K562 (cell line): Measurements from ENCODE around the gene TIA1. TPM values are rescaled to one million over a fixed set of nuclear protein-coding genes. Genes with fewer than 3 reads are reported as not detected.

Source experiments
- ATF2 ChIP-seq: sonication (generic); formaldehyde crosslinking; IDR thresholded peaks from 2 replicates; pipeline ENCODE4 v1.8.1; 2022; ENCODE audit warnings: missing genetic modification reagents
- CBX1 ChIP-seq: sonication (generic); IDR thresholded peaks from 2 replicates; pipeline ENCODE4 v1.6.1; 2016; ENCODE audit warnings: antibody characterized with exemption, low read depth, mild to moderate bottlenecking
- CBX2 ChIP-seq: fragments of 200-600 bp; sonication (generic); IDR thresholded peaks from one replicate; pipeline ENCODE4 v1.6.1; 2012; ENCODE audit warnings: mild to moderate bottlenecking, low read length, inconsistent platforms; ENCODE audit not compliant: insufficient read depth, poor library complexity, severe bottlenecking
- CBX3 ChIP-seq, 2 experiments: IDR thresholded peaks; 1 replicate in 1 of 2; 2 replicates in 1 of 2; pipeline ENCODE4 v1.6.1; 2012; ENCODE audit warnings: inconsistent platforms in 2 of 2, low read length in 2 of 2, borderline replicate concordance in 1 of 2, control low read depth in 1 of 2
- ETV5 ChIP-seq: sonication (generic); formaldehyde crosslinking; IDR thresholded peaks from 2 replicates; pipeline ENCODE4 v1.4.0; 2020; ENCODE audit warnings: low read depth, mild to moderate bottlenecking, missing genetic modification reagents
- TRIM28 ChIP-seq: fragments of 450-650 bp; IDR thresholded peaks from 2 replicates; pipeline ENCODE4 v1.6.1; 2017
- polyA plus RNA-seq, 8 experiments: library from polyadenylated mRNA; depleted of rRNA in 4 of 8; stranded (reverse) in 5 of 8; unstranded in 3 of 8; fragments of >200 nt; fragmentation: Nextera tagmentation in 2 of 8; fragmentation: Illumina TruSeq in 1 of 8; extraction: Ambion mirVana in 2 of 8; extraction: Trizol in 1 of 8; gene quantifications; 2 replicates each; pipeline versions ENCODE4 v1.2.1 to v1.2.3, GENCODE V29; 2011 to 2014; ENCODE audit warnings: inconsistent platforms in 1 of 8, missing spikeins in 1 of 8
- total RNA-seq, 7 experiments: library from RNA; depleted of rRNA in 6 of 7; stranded (reverse); fragments of >200 nt in 6 of 7; fragmentation: Illumina TruSeq in 2 of 7; extraction: Trizol in 2 of 7; gene quantifications; 2 replicates each; pipeline versions ENCODE4 v1.2.1 to v1.2.3, GENCODE V29; 2011 to 2021; ENCODE audit warnings: low replicate concordance in 1 of 7
- TF ChIP-seq, protein P1 (sequence below): fragments of 200-400 bp; formaldehyde crosslinking; IDR thresholded peaks from 2 replicates; pipeline ENCODE4 v1.6.1; 2017; ENCODE audit warnings: mild to moderate bottlenecking, low read depth, low read length, moderate library complexity

TIA1 gene
- total and polyA plus RNA-seq, 9 of the 15 experiments (the other 6 are each of a cell fraction or from before 2014, with no cell fraction given), result 25.3 to 129 (median 79.6) TPM

GRCh38 chr2:70191244-70191735 lies 57.1 kb downstream of the TIA1 start (continued):
- TF ChIP-seq CBX3 (IDR thresholded peaks at IDR 0.05; ENCODE audit: borderline replicate concordance in 1 of 2, low read length in 2 of 2) (no peak; a peak in 1 of 3 replicates), TRIM28 (no peak; the same call in 1 of the 2 replicates), CBX2 (no peak), CBX1 (peak; percentile 60; the same call in 1 of the 2 replicates), ATF2 (CRISPR knock-in tag) (no peak), ETV5 (CRISPR knock-in tag) (no peak)
- TF ChIP-seq, protein P1, sequence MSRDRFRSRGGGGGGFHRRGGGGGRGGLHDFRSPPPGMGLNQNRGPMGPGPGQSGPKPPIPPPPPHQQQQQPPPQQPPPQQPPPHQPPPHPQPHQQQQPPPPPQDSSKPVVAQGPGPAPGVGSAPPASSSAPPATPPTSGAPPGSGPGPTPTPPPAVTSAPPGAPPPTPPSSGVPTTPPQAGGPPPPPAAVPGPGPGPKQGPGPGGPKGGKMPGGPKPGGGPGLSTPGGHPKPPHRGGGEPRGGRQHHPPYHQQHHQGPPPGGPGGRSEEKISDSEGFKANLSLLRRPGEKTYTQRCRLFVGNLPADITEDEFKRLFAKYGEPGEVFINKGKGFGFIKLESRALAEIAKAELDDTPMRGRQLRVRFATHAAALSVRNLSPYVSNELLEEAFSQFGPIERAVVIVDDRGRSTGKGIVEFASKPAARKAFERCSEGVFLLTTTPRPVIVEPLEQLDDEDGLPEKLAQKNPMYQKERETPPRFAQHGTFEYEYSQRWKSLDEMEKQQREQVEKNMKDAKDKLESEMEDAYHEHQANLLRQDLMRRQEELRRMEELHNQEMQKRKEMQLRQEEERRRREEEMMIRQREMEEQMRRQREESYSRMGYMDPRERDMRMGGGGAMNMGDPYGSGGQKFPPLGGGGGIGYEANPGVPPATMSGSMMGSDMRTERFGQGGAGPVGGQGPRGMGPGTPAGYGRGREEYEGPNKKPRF, result no peak
- TF ChIP-seq, all 486 proteins: peak for 13
